T1000 (cell line): ENCODE measurements around the gene PKD1.

Experiments used
- DNase-seq: peaks from one replicate; lab custom pipeline; 2025; ENCODE audit warnings: mixed read lengths; lab: John Stamatoyannopoulos, UW

PKD1 gene

GRCh38 chr16:2087748-2088631 lies 47.7 kb downstream of the PKD1 start:
- no peak for DNase-seq

- no peak for DNase-seq
Measured at GRCh38 chr16:2086812-2087747, 48.6 kb downstream of the PKD1 start.

GRCh38 chr16:2086106-2086742 lies 49.5 kb downstream of the PKD1 start:
- DNase-seq: no peak

- DNase-seq: no peak
Measured at GRCh38 chr16:2085669-2086068, 50.0 kb downstream of the PKD1 start.

- DNase-seq: no peak
Measured at GRCh38 chr16:2084895-2085625, 50.6 kb downstream of the PKD1 start.

GRCh38 chr16:2083876-2084780 lies 51.6 kb downstream of the PKD1 start:
- DNase-seq: no peak

- DNase-seq: no peak
Measured at GRCh38 chr16:2083409-2083808, 52.3 kb downstream of the PKD1 start.

- DNase-seq: no peak
Measured at GRCh38 chr16:2082983-2083364, 52.7 kb downstream of the PKD1 start.

- DNase-seq: no peak
Measured at GRCh38 chr16:2082171-2082982, 53.3 kb downstream of the PKD1 start.

- DNase-seq: no peak
Measured at GRCh38 chr16:2081201-2082084, 54.3 kb downstream of the PKD1 start.

- no peak for DNase-seq
Measured at GRCh38 chr16:2079991-2080390, 55.7 kb downstream of the PKD1 start.

- no peak for DNase-seq
Measured at GRCh38 chr16:2079311-2079800, 56.3 kb downstream of the PKD1 start.

GRCh38 chr16:2078691-2079090 lies 57.0 kb downstream of the PKD1 start:
- DNase-seq: no peak

GRCh38 chr16:2078096-2078495 lies 57.6 kb downstream of the PKD1 start:
- no peak for DNase-seq

- no peak for DNase-seq
Measured at GRCh38 chr16:2077696-2078095, 58.0 kb downstream of the PKD1 start.

- no peak for DNase-seq
Measured at GRCh38 chr16:2077016-2077415, 58.7 kb downstream of the PKD1 start.

GRCh38 chr16:2076072-2076865 lies 59.4 kb downstream of the PKD1 start:
- DNase-seq: no peak

- DNase-seq: no peak
Measured at GRCh38 chr16:2075631-2076030, 60.1 kb downstream of the PKD1 start.
